HL-60 (cell line): Measurements from ENCODE around the gene STAC3.

Experiments
- GABPA ChIP-seq: IDR thresholded peaks from 2 replicates; pipeline ENCODE4 v1.6.1; 2012; ENCODE audit warnings: low read depth
- POLR2AphosphoS5 ChIP-seq: IDR thresholded peaks from 2 replicates; pipeline ENCODE4 v1.6.1; 2012; ENCODE audit warnings: low read depth
- REST ChIP-seq: IDR thresholded peaks from 2 replicates; pipeline ENCODE4 v1.6.1; 2012; ENCODE audit warnings: low read depth; ENCODE audit not compliant: insufficient replicate concordance
- TF ChIP-seq, protein P1 (sequence below): IDR thresholded peaks from one replicate; pipeline ENCODE4 v1.5.1; 2011; ENCODE audit warnings: low read length, control low read depth, inconsistent platforms; ENCODE audit not compliant: insufficient read depth

- TF ChIP-seq, protein P1, sequence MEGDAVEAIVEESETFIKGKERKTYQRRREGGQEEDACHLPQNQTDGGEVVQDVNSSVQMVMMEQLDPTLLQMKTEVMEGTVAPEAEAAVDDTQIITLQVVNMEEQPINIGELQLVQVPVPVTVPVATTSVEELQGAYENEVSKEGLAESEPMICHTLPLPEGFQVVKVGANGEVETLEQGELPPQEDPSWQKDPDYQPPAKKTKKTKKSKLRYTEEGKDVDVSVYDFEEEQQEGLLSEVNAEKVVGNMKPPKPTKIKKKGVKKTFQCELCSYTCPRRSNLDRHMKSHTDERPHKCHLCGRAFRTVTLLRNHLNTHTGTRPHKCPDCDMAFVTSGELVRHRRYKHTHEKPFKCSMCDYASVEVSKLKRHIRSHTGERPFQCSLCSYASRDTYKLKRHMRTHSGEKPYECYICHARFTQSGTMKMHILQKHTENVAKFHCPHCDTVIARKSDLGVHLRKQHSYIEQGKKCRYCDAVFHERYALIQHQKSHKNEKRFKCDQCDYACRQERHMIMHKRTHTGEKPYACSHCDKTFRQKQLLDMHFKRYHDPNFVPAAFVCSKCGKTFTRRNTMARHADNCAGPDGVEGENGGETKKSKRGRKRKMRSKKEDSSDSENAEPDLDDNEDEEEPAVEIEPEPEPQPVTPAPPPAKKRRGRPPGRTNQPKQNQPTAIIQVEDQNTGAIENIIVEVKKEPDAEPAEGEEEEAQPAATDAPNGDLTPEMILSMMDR: no peak
- TF ChIP-seq REST (no peak), POLR2AphosphoS5 (no peak), GABPA (no peak)
These were observed 41.1 kb downstream of the STAC3 start for GRCh38 chr12:57209916-57210315.
